ENCODE results near the gene PHYKPL.

GRCh38 chr5:178264044-178264443, 31.4 kb upstream of the PHYKPL start:
- TF ChIP-seq TCF7L2 (IDR thresholded peaks at IDR 0.05; ENCODE audit: low read depth, low read length), result no peak
- no peak for TF ChIP-seq CTCF (IDR thresholded peaks at IDR 0.05)
- TF ChIP-seq REST (IDR thresholded peaks at IDR 0.05; ENCODE audit: insufficient read depth in 1 of 2, low read depth in 2 of 2, low read length in 1 of 2), result no peak
- no peak for TF ChIP-seq POLR2AphosphoS5 (IDR thresholded peaks at IDR 0.05; ENCODE audit: low read depth, low read length)
